HEK293 (cell line): ENCODE measurements around the gene RAB44.

Experiments used
- BCL6B ChIP-seq: fragments of 450-650 bp; formaldehyde crosslinking; IDR thresholded peaks from 2 replicates; pipeline ENCODE4 v1.5.1; 2017; ENCODE audit warnings: missing biosample characterization, missing genetic modification characterization
- HOXD13 ChIP-seq: sonication (generic); formaldehyde crosslinking; IDR thresholded peaks from 2 replicates; pipeline ENCODE4 v1.8.0; 2022; ENCODE audit warnings: missing genetic modification reagents, borderline replicate concordance
- PATZ1 ChIP-seq: fragments of 450-650 bp; formaldehyde crosslinking; IDR thresholded peaks from 2 replicates; pipeline ENCODE4 v1.5.1; 2016; ENCODE audit warnings: missing biosample characterization, missing genetic modification characterization
- PRDM10 ChIP-seq: fragments of 450-650 bp; formaldehyde crosslinking; IDR thresholded peaks from 2 replicates; pipeline ENCODE4 v1.5.1; 2016; ENCODE audit warnings: missing biosample characterization, missing genetic modification characterization
- SP7 ChIP-seq: fragments of 450-650 bp; formaldehyde crosslinking; IDR thresholded peaks from 2 replicates; pipeline ENCODE4 v1.5.1; 2016; ENCODE audit warnings: missing biosample characterization, missing genetic modification characterization
- TSHZ1 ChIP-seq: fragments of 450-650 bp; formaldehyde crosslinking; IDR thresholded peaks from 2 replicates; pipeline ENCODE4 v1.5.1; 2016; ENCODE audit warnings: missing biosample characterization, missing genetic modification characterization, borderline replicate concordance
- ZBTB20 ChIP-seq: fragments of 450-650 bp; formaldehyde crosslinking; IDR thresholded peaks from 2 replicates; pipeline ENCODE4 v1.5.1; 2016; ENCODE audit warnings: missing biosample characterization, missing genetic modification characterization
- ZBTB48 ChIP-seq: fragments of 450-650 bp; formaldehyde crosslinking; IDR thresholded peaks from 2 replicates; pipeline ENCODE4 v1.5.1; 2016; ENCODE audit warnings: missing biosample characterization, missing genetic modification characterization
- ZIC2 ChIP-seq: fragments of 450-650 bp; formaldehyde crosslinking; IDR thresholded peaks from 2 replicates; pipeline ENCODE4 v1.5.1; 2016; ENCODE audit warnings: missing biosample characterization, missing genetic modification characterization
- ZNF223 ChIP-seq: fragments of 450-650 bp; formaldehyde crosslinking; IDR thresholded peaks from 2 replicates; pipeline ENCODE4 v1.5.1; 2016; ENCODE audit warnings: missing biosample characterization, missing genetic modification characterization
- ZNF37A ChIP-seq: fragments of 450-650 bp; IDR thresholded peaks from 2 replicates; pipeline ENCODE4 v1.5.1; 2018; ENCODE audit warnings: missing biosample characterization, missing genetic modification characterization
- ZNF449 ChIP-seq: fragments of 450-650 bp; formaldehyde crosslinking; IDR thresholded peaks from 2 replicates; pipeline ENCODE4 v1.5.1; 2017; ENCODE audit warnings: missing biosample characterization, mild to moderate bottlenecking, missing genetic modification characterization, moderate library complexity
- ZNF518A ChIP-seq: fragments of 450-650 bp; formaldehyde crosslinking; conservative IDR thresholded peaks from 2 replicates; pipeline ENCODE4 v1.5.1; 2016; ENCODE audit warnings: low read depth, missing biosample characterization, missing genetic modification characterization
- ZSCAN4 ChIP-seq: fragments of 450-650 bp; formaldehyde crosslinking; IDR thresholded peaks from 2 replicates; pipeline ENCODE4 v1.5.1; 2017; ENCODE audit warnings: missing biosample characterization, missing genetic modification characterization

RAB44 gene

GRCh38 chr6:36676141-36677058 lies 21.2 kb upstream of the RAB44 start (continued):
- TF ChIP-seq ZIC2 (tag by site-specific recombination) (peak; percentile 86), BCL6B (tag by site-specific recombination) (peak; percentile 89), HOXD13 (CRISPR knock-in tag) (no peak), ZNF518A (tag by site-specific recombination) (no peak), ZNF223 (tag by site-specific recombination) (peak; percentile 55; the same call in 1 of the 2 replicates), PRDM10 (tag by site-specific recombination) (peak; percentile 28; the same call in 1 of the 2 replicates), ZNF37A (tag by site-specific recombination) (no peak), ZBTB20 (peak; percentile 84), ZBTB48 (tag by site-specific recombination) (peak; percentile 81; the same call in 1 of the 2 replicates), SP7 (tag by site-specific recombination) (0 out of 2 replicates have a peak, but pooled peaks have one; percentile 12), TSHZ1 (tag by site-specific recombination) (no peak), PATZ1 (tag by site-specific recombination) (peak; percentile 41; the same call in 1 of the 2 replicates), ZSCAN4 (peak; percentile 72; the same call in 1 of the 2 replicates), ZNF449 (tag by site-specific recombination) (no peak)
- TF ChIP-seq, all 188 proteins: peak for 22
